GM23248 (cell line): ENCODE results near the gene IQGAP2. TPM values are rescaled to one million over a fixed set of nuclear protein-coding genes. Genes with fewer than 3 reads are reported as not detected.

ENCODE experiments used
- DNase-seq: peaks from one replicate; pipeline ENCODE4 v3.0.0-alpha.2; 2015
- H2AFZ ChIP-seq: fragments of 200-600 bp; sonication (generic); 2 replicates; pipeline ENCODE4 v1.6.1; 2016; ENCODE audit warnings: antibody characterized with exemption
- H3F3A ChIP-seq: fragments of 200-600 bp; sonication (generic); 2 replicates; pipeline ENCODE4 v1.6.1; 2016; ENCODE audit warnings: mild to moderate bottlenecking, antibody characterized with exemption, mixed run types; ENCODE audit not compliant: insufficient read depth
- H3K27ac ChIP-seq: fragments of 200-600 bp; sonication (generic); 2 replicates; pipeline ENCODE4 v1.5.1; 2016; ENCODE audit warnings: mild to moderate bottlenecking
- H3K27me3 ChIP-seq: fragments of 200-600 bp; sonication (generic); replicated peaks from 2 replicates; pipeline ENCODE4 v1.6.1; 2016; ENCODE audit warnings: mild to moderate bottlenecking; ENCODE audit not compliant: insufficient read depth
- H3K36me3 ChIP-seq: fragments of 200-600 bp; sonication (generic); 2 replicates; pipeline ENCODE4 v1.6.1; 2016; ENCODE audit warnings: low read depth, mild to moderate bottlenecking
- H3K4me1 ChIP-seq: fragments of 200-600 bp; sonication (generic); 2 replicates; pipeline ENCODE4 v1.6.1; 2016; ENCODE audit warnings: mild to moderate bottlenecking; ENCODE audit not compliant: insufficient read depth
- H3K4me2 ChIP-seq: fragments of 200-600 bp; sonication (generic); one replicate; pipeline ENCODE4 v1.6.1; 2016; ENCODE audit warnings: mild to moderate bottlenecking; ENCODE audit not compliant: unreplicated experiment
- H3K4me3 ChIP-seq: fragments of 200-600 bp; sonication (generic); 2 replicates; pipeline ENCODE4 v1.5.1; 2016; ENCODE audit warnings: mild to moderate bottlenecking
- H3K79me2 ChIP-seq: fragments of 200-600 bp; sonication (generic); 2 replicates; pipeline ENCODE4 v1.6.1; 2016; ENCODE audit warnings: mild to moderate bottlenecking; ENCODE audit not compliant: insufficient read depth
- H3K9ac ChIP-seq: fragments of 200-600 bp; sonication (generic); 2 replicates; pipeline ENCODE4 v1.6.1; 2016; ENCODE audit warnings: mild to moderate bottlenecking
- H3K9me2 ChIP-seq: fragments of 200-600 bp; sonication (generic); 2 replicates; pipeline ENCODE4 v1.6.1; 2016; ENCODE audit warnings: mixed run types, mild to moderate bottlenecking, moderate library complexity; ENCODE audit not compliant: insufficient read depth
- H3K9me3 ChIP-seq: fragments of 200-600 bp; sonication (generic); one replicate; pipeline ENCODE4 v1.6.1; 2017; ENCODE audit warnings: low read depth
- H4K20me1 ChIP-seq: fragments of 200-600 bp; sonication (generic); 2 replicates; pipeline ENCODE4 v1.6.0; 2016; ENCODE audit not compliant: insufficient read depth
- EZH2 ChIP-seq: fragments of 200-600 bp; sonication (generic); IDR thresholded peaks from 2 replicates; pipeline ENCODE4 v1.6.1; 2018; ENCODE audit warnings: antibody characterized with exemption, mild to moderate bottlenecking; ENCODE audit not compliant: insufficient read depth, poor library complexity, severe bottlenecking
- EZH2phosphoT487 ChIP-seq: fragments of 200-600 bp; sonication (generic); IDR thresholded peaks from 2 replicates; pipeline ENCODE4 v1.6.1; 2018; ENCODE audit warnings: antibody characterized with exemption, moderate library complexity, mild to moderate bottlenecking, low read depth; ENCODE audit not compliant: insufficient read depth
- WGBS, 2 experiments: methylation state at CpG; one replicate each; pipeline ENCODE4 v1.1.6; 2015 to 2017; ENCODE audit warnings: low lambda C conversion rate in 2 of 2, low coverage in 1 of 2; ENCODE audit errors: missing lambda C conversion rate in 2 of 2; 5-methylcytosine and 5-hydroxymethylcytosine counted together
- in situ Hi-C: fragments of 300-500 bp; cut with MboI; formaldehyde crosslinking; loops from 2 replicates; pipeline ENCODE4 v1.15.0; 2020
- polyA plus RNA-seq: library from polyadenylated mRNA; unstranded; fragments of >200 nt; fragmentation: Nextera tagmentation; extraction: Ambion mirVana; gene quantifications from 2 replicates; pipeline ENCODE4 v1.2.1, GENCODE V29; 2016
- total RNA-seq: library from RNA; depleted of rRNA; stranded (reverse); fragments of >200 nt; shearing (Covaris generic); gene quantifications from 2 replicates; pipeline ENCODE4 v1.2.3, GENCODE V29; 2014

Gene IQGAP2
- total and polyA plus RNA-seq, 2 experiments from 2014 or later = 0.11 TPM; not detected in 1

DNA sequence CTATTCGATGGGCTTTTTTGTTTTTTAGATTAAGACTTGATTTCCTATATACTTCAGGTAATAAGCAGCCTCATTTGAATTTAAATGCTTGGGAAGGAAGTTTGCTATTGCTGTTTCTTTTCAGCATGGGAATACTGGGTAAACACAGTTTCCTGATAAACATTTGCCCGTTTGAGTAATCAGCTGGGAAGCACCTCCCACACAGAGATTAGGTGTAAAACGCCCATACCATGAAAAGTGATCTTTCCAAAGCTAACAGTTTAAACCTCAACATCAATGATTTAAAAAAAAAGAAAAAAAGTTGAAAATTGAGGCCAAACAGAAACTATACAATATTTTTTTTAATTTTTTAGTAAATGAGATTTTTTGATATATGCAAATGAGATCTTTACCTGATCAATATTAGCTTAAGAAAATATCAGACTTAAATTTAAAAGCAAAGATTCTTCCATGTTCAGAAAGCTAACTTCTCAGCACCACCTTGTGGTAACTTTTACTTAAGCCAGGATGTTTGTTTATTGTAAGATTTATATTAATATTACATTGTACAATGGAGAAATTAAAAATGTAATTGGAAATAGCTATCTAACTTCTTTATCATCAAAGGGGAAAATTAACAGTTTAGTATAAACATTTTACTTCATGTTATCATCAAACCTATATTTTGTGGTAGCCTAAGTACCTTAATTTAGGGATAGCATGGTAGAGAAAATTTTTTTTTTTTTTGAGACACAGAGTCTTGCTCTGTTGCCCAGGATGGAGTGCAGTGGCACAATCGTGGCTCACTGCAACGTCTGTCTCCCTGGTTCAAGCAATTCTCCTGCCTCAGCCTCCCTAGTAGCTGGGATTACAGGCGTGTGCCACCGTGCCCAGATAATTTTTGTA lies 180.3 kb downstream of the IQGAP2 start:
- H3F3A ChIP-seq = no peaks in the 10 kb centered on the region
- no peak overlapping the region for H3K4me3 ChIP-seq
- no peak overlapping the region for H3K27ac ChIP-seq
- H3K9me2 ChIP-seq = no peaks in the 10 kb centered on the region
- no peaks in the 10 kb centered on the region for H3K9me3 ChIP-seq
- WGBS, 2 experiments = 18 to 20% methylated on average over 7 of the region's 7 CpGs
- no peaks in the 10 kb centered on the region for H4K20me1 ChIP-seq
- no peak overlapping the region for H3K4me2 ChIP-seq
- no peak overlapping the region for H2AFZ ChIP-seq
- peak; percentile 39 for DNase-seq
- TF ChIP-seq EZH2 = no peak
- no peak for TF ChIP-seq EZH2phosphoT487
- H3K9ac ChIP-seq = no peak overlapping the region
- no peaks in the 10 kb centered on the region for H3K4me1 ChIP-seq
- H3K36me3 ChIP-seq = no peaks in the 10 kb centered on the region
- in situ Hi-C loops = no loop called here
- H3K79me2 ChIP-seq = no peaks in the 10 kb centered on the region
- H3K27me3 ChIP-seq = peaks cover 40% of the 10 kb centered on the region

DNA sequence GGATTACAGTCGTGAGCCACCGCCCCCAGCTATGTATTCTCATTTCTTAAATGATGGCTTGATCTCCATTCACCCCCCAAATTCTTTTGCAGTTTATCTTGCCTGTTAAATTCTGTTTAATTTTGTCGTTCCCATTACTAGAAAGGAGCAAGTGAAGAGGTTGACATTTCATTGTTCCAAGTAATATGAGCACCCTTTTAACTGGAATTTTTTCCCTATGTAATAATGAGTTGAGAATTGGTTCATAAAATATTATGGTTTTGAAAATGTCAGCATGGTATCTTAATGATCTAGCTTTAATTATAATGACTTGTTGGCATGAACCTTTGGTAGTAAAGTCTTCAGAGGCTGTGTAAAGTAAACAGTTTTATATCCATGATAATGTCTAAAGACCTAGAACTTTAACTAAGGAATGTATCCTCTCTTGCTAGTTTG lies 182.7 kb downstream of the IQGAP2 start:
- Histone ChIP-seq H3K27me3 (peaks cover 49% of the 10 kb centered on the region), H3K36me3 (no peaks in the 10 kb centered on the region), H3F3A (no peaks in the 10 kb centered on the region), H2AFZ (no peak overlapping the region), H3K79me2 (no peaks in the 10 kb centered on the region), H3K9me3 (no peaks in the 10 kb centered on the region), H3K9me2 (no peaks in the 10 kb centered on the region), H4K20me1 (no peaks in the 10 kb centered on the region), H3K9ac (no peak overlapping the region), H3K4me2 (no peak overlapping the region), H3K27ac (no peak overlapping the region), H3K4me1 (no peaks in the 10 kb centered on the region), H3K4me3 (no peak overlapping the region)
- WGBS, 2 experiments = 73 to 80% methylated on average over 3 of the region's 3 CpGs
- DNase-seq = no peak
- TF ChIP-seq EZH2 (no peak), EZH2phosphoT487 (no peak)
- in situ Hi-C loops = no loop called here

DNA sequence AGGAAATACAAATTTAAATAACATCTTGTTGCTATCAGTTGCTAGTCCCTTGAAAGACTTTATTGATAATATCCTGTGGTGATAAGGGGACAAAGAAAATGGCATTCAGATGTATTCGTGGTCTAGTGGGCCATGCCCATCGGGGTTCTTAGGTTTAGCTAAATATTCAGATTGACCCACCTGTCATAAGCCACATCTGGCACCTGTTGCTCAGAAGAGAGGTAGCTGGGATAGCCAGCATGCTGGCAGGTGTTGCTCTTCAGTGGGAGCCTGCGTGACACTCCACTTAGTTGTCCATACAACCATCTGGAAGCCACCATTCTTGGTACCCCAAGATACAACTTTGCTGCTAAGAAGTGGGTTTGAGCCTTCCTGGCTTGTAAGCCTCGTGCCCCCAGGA lies 183.4 kb downstream of the IQGAP2 start:
- no peaks in the 10 kb centered on the region for H3K36me3 ChIP-seq
- H3F3A ChIP-seq = no peaks in the 10 kb centered on the region
- no peaks in the 10 kb centered on the region for H3K79me2 ChIP-seq
- no peak overlapping the region for H3K9ac ChIP-seq
- no peak overlapping the region for H3K4me3 ChIP-seq
- no peaks in the 10 kb centered on the region for H3K4me1 ChIP-seq
- H3K9me2 ChIP-seq = no peaks in the 10 kb centered on the region
- H3K27me3 ChIP-seq = peaks cover 45% of the 10 kb centered on the region
- no peak overlapping the region for H3K27ac ChIP-seq
- in situ Hi-C loops = no loop called here
- WGBS, 2 experiments = 37 to 41% methylated on average over 4 of the region's 4 CpGs
- DNase-seq = no peak
- TF ChIP-seq EZH2phosphoT487 = no peak
- H3K9me3 ChIP-seq = no peaks in the 10 kb centered on the region
- no peak overlapping the region for H3K4me2 ChIP-seq
- no peaks in the 10 kb centered on the region for H4K20me1 ChIP-seq
- no peak overlapping the region for H2AFZ ChIP-seq

DNA sequence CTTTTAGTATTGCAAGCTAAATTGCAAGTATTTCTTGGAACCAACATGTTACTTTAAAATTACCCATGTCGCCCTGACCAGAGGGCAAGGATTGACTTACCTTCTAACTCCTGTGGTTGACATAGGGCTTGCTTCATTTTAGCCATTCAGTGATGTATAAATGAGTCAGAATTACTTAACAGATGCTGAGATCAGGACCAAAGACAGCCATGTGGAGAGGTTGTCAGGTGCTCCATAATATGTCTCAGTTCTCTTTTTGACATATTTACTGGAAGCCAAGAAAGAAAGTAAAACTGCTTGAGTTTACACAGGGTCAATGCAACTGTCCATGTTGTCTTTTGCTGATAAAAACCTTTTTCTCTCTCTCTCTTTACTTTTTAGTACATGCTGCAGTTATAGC lies 186.9 kb downstream of the IQGAP2 start:
- Histone ChIP-seq H3F3A (no peaks in the 10 kb centered on the region), H4K20me1 (no peaks in the 10 kb centered on the region), H3K4me2 (no peak overlapping the region), H3K36me3 (no peaks in the 10 kb centered on the region), H3K27ac (no peak overlapping the region), H3K9me3 (no peaks in the 10 kb centered on the region), H3K27me3 (peaks cover 47% of the 10 kb centered on the region), H3K4me1 (no peaks in the 10 kb centered on the region), H2AFZ (no peak overlapping the region), H3K9me2 (no peaks in the 10 kb centered on the region), H3K79me2 (no peaks in the 10 kb centered on the region), H3K4me3 (no peak overlapping the region), H3K9ac (no peak overlapping the region)
- DNase-seq = no peak
- no peak for TF ChIP-seq EZH2
- TF ChIP-seq EZH2phosphoT487 = no peak
- WGBS, 2 experiments = 82 to 95% methylated on average over 1 of the region's 1 CpG
- in situ Hi-C loops = no loop called here
